Activated gamma-delta T cell (primary cell): ENCODE results near the gene NEURL1.

Experiments
- DNase-seq: peaks from one replicate; lab custom pipeline; 2025; lab: John Stamatoyannopoulos, UW
- total RNA-seq, 2 donors: gene quantifications; one replicate each; lab custom pipeline; 2026; lab: John Stamatoyannopoulos, UW

Gene NEURL1, protein sequence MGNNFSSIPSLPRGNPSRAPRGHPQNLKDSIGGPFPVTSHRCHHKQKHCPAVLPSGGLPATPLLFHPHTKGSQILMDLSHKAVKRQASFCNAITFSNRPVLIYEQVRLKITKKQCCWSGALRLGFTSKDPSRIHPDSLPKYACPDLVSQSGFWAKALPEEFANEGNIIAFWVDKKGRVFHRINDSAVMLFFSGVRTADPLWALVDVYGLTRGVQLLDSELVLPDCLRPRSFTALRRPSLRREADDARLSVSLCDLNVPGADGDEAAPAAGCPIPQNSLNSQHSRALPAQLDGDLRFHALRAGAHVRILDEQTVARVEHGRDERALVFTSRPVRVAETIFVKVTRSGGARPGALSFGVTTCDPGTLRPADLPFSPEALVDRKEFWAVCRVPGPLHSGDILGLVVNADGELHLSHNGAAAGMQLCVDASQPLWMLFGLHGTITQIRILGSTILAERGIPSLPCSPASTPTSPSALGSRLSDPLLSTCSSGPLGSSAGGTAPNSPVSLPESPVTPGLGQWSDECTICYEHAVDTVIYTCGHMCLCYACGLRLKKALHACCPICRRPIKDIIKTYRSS
- 0.13 to 0.87 reads per million in 2 donors for total RNA-seq

DNA sequence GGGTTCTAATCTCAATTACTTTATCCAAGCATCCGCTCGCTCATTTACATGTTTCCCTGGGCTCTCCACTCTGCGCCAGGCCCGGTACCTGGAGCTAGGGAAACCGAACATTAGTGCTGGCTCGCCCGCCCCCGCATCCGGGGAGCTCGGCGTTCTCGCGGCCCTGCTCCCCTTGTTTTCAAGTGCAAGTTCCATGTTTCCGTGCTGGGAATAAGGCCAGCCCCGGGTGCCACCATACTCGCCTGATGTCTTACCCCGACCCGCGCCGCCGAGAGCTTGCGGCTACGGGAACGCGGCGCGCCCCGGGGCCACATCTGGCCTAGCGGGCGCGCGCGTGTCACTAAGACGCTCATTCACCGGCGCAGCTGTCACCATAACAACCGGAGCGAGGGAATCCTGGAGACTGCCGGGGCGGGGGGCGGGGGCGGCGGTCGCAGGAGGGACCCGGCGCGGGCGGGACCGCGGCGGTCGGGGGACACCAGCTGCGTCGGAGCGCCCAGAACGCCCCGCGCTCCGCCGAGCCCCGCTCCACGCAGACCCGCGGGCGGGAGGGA is at the start of gene NEURL1:
TSS of gene NEURL1 (plus strand) at position 344 of the 554 bp plus-strand sequence. CDS start 683 bp downstream, outside the sequence.
- DNase-seq = no peak

DNA sequence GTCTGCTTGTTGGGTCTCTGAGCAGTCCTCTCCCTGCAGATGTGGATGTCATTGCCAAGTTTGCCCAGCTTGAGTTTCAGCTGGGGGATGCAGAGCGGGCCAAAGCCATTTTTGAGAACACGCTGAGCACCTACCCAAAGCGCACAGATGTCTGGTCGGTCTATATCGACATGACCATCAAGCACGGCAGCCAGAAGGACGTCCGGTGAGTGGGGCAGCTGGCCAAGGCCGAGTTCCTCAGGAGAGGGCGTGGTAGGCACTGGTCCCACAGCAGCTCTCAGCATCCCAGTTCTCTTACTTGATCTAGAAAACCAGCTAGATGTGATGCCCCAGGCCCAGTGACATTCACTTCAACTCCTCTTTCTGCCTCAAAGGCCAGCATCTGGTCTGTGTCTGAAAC is 49.0 kb upstream of the NEURL1 start:
- no peak for DNase-seq

GRCh38 chr10:103445366-103445765 is 48.1 kb upstream of the NEURL1 start:
- DNase-seq = no peak

DNA sequence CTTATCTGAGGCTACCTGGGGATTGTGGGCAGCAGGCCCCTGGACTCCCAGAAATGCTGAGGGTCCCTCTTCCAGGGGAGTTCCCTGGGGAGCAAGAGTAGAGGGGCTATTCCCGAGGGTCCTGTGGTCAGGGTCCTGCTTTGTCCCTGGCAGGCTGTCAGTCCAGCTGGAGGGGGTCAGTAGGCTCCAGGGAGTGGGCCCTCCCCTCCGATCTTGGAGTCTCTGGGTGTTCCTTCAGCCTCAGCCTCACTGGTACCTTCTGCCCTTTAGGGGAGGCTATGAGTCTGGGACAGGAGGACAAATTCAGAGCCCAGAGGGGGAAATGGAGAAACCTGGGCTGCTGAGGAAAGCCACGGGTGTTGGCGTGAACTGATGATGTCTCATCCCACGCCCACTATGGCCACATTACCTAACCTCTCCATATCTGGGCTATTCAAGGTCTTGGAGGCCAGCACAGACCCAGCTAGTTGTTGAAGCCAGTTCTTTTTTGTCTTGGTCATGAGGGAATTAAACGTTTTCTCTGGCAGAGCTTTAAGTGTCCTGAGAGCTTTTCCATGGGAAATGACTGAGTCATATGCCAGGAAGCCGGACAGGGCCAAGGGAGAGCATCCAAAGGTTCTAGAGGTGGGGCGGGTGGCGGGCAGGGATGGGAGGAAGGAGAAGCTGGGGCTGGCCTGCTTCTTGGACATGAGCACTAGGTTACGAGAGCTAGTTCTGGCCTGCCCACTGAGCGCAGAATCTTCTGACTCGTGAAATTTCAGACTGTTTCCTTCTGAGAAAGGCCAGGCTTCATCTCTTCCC is 47.5 kb upstream of the NEURL1 start:
- DNase-seq = no peak

DNA sequence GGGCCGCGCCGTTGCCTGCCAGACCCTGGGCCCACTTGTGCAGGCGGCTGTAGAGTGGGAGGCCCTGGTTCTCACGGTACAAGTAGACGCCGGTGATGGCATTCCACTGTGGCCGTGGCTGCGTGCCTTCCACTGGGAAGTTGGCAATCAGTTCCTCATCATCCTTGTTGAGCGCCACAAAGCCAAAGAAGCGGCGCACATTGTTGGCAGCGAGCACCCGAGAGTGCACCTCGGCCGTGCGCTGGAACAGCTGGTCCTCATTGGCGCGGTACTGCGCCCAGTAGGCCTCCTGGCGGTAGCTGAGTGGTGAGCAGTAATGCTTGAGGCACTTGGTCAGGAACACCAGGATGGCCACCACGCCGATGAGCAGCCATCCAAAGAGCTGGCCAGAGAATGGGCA is 46.3 kb upstream of the NEURL1 start:
- DNase-seq = no peak

GRCh38 chr10:103448746-103449145 is 44.8 kb upstream of the NEURL1 start:
- no peak for DNase-seq

DNA sequence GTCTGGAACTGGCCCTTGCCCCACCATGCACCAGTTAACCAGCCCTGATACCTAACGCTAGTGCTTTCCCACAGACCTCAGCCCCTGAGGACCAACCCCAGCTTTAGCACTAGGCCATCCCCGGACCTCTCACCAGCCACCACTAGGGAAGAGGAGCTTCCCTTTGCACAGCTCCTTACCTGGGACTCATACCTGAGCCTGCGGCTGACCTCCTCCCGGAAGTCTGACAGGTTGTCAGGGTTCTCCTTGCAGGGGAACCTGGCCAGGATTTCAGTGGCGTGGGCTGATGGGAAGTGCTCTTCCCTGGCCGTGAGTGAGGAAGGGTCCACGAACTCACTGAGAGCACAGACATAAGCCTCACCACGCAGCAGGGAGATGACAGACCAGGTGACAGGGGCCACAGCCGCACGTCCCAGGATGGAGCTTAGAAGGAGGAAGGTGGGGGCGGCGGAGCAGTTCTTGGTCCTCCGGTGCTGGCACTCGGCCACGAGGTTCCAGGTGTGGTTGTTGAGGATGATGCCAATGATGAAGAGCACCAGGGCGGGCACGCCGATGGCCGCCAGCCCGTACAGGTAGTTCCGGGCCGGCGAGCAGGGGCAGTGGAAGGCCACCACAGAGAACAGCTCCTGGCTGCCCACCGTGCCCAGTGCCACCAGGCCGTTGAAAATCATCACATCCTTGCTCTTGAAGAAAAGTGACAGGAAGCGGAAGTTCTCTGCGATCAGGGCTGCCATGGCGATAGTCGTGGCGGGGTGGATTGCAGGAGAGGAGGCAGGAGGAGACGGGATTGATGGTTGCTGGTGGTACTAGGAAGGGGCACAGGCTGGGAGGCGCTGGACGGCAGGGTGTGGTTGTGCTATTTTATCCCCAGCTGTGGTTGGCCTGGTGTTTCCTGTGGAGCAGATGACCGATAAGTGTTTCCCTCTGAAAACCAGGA is 44.0 kb upstream of the NEURL1 start:
- DNase-seq = no peak

GRCh38 chr10:103450201-103450695 is 43.3 kb upstream of the NEURL1 start:
- DNase-seq = no peak

GRCh38 chr10:103451091-103451813 is 42.3 kb upstream of the NEURL1 start:
- DNase-seq = no peak

DNA sequence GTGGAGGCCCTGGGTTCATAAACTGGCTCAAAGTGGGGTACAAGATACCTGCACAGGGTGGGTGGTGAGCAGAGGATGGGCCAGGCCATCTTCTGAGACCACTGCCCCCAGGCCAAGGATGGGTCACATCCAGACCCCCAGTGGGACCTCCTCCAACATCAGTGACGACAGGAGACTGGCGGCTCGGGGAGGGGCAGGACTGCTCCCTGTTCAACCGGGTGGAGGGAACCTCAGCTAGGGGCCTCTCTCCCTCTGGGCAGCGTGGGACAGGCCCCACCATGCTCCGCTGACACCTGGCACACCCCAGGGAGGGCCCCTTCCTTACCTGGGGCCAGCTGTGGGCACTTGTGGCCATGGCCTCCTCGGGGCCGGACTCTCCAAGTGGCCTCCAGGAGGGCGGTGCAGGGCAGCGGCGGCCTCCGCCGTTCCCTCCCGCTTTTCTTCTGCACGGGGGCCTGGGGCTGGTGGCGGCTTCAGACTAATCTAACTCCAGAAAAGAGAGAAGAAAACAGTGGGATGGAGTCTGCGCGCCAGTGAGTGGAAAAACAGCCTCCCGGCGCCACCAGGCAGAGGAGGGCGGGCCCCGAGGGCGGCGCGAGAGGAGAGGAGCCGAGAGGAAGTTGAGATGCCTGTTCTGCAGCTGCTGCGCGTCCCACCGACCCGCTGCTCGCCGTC is 41.5 kb upstream of the NEURL1 start, which contains the start of gene CALHM2:
TSS of gene CALHM2 (minus strand) at position 540 of the 675 bp plus-strand sequence. CDS start 2,429 bp downstream, outside the sequence.
- peak; percentile 38 for DNase-seq

- DNase-seq = no peak
Measured at GRCh38 chr10:103452506-103453230, 40.8 kb upstream of the NEURL1 start.

DNA sequence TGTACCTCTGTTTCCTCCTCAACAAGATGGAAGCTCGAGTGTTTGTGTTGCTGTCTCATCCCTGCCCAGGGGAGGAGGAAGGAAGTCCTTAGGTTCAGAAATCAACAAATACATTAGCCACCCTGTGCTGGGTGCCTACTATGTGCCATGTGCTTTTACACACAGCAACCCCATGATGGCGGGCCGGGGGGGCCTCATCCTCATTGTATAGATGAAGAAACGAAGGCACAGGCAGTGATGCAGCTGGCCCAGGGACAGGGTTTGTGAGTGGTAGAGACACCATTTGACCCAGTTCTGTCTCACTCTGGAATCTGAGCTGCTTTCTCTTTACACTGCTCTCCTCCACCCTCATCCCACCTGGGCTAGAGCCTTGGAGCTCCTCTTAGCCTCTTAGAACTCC is 39.5 kb upstream of the NEURL1 start:
- no peak for DNase-seq

- no peak for DNase-seq
Measured at GRCh38 chr10:103455235-103455634, 38.3 kb upstream of the NEURL1 start.

DNA sequence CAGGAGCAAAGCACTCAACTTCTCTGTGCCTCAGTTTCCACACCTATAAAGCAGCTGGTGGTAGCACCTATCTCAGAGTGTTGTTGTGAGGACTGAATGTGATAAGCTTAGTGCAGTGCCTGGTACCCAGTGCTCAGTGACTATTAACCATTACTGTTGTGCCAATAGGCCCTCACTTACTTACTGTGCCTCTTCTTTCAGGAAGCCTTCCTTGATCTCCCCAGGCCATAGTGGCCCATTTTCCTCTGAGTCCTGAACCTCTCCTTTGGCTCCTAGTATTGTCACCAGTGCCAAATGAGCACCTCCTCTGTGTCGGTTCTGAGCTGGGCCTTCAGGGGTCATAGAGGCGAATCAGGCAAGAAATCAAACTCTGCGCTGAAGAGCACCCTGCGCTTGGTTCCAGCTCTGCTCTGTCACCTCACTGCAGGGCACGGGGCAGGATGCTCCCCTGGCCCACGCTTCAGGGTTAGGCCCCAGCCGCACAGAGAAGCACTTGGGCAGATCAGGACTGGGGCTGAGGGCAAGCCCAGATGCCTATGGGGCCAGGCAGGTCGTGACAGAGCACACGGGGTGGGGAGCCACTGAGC is 37.3 kb upstream of the NEURL1 start:
- DNase-seq = no peak

DNA sequence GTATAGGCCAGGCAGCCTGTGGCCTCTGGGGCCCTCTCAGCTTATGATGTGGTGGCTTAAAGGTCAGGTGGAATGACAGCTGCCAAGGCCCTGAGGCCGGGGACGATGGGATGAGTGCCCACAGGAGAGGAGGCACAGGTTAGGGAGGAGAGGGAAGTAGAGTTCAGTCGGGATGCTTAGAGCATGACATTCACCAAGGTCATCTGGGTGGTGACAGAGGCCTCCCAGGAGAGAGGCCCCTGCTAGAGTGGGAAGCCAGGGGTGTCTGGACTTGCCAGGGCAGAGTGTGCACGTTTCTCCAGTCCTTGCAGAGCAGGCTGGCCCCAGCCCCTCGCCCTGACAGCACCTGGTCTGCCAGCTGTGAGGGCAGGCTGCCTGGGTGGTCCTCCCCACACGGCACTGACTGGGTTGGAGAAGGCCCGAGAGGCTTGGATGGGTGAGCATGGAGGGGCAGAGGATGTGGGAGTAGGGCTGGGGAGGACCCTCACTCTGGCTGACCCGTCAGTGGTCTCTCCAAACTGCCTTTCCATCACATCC is 36.3 kb upstream of the NEURL1 start:
- DNase-seq = no peak

DNA sequence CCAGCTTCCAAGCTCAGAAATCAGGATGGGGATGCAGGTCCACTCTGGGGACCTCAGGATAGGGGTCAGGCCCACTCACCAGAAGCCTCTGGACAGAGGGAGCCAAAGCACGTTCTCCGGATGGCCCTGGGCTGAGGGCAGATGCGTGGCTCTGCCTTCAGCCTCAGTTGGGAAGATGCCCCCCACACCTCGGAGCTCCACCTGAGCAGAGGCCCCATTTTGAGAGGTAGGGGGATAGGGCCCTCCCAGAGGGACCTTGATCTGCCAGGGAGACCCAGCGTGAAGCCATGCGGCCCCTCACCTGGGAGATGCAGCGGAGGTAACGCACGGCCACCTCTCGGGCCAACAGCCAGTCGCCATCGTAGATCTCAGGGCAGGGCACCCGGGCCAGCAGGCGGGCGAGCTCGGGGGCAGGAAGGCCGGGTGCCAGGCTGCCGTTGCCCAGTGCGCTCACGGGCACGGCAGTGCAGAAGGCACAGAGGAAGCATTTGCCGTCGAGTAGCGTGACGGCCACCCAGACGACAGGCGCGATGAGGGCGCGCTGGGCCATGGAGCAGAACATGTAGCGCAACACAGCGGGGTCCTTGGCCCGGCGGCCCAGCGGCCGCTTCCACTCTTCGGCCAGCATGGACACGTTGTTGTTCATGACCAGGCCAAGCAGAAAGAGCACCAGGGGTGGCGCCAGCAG is 35.5 kb upstream of the NEURL1 start:
- no peak for DNase-seq

- DNase-seq = no peak
Measured at GRCh38 chr10:103458720-103459119, 34.8 kb upstream of the NEURL1 start, which contains the start of gene CALHM1. TSS of gene CALHM1 (minus strand) at chr10:103458900. CDS start at chr10:103458751, 149 bp downstream.
